Liver (tissue), 3 donors: ENCODE measurements around the gene ABLIM2.

Source experiments
- GABPA ChIP-seq, 2 donors: IDR thresholded peaks in 1 of 2; conservative IDR thresholded peaks in 1 of 2; 2 replicates each; pipeline ENCODE4 v1.6.1; 2016; ENCODE audit warnings: antibody characterized with exemption in 2 of 2, mild to moderate bottlenecking in 1 of 2, moderate library complexity in 1 of 2
- JUND ChIP-seq, 2 donors: IDR thresholded peaks; 2 replicates each; pipeline ENCODE4 v1.6.1; 2016; ENCODE audit warnings: antibody characterized with exemption in 2 of 2
- TAF1 ChIP-seq: conservative IDR thresholded peaks from 2 replicates; pipeline ENCODE4 v1.6.1; 2016; ENCODE audit warnings: antibody characterized with exemption, mild to moderate bottlenecking
- YY1 ChIP-seq: IDR thresholded peaks from 2 replicates; pipeline ENCODE4 v1.6.1; 2016; ENCODE audit warnings: antibody characterized with exemption, mild to moderate bottlenecking
- TF ChIP-seq, protein P1 (sequence below): fragments of 150-350 bp; IDR thresholded peaks from 2 replicates; pipeline ENCODE4 v1.5.1; 2017; ENCODE audit warnings: improper control_type of control experiment, low read depth, low read length; ENCODE audit not compliant: missing input control
- TF ChIP-seq, protein P2 (sequence below): IDR thresholded peaks from 2 replicates; pipeline ENCODE4 v1.6.1; 2016; ENCODE audit warnings: antibody characterized with exemption
- TF ChIP-seq, protein P3 (sequence below): IDR thresholded peaks from 2 replicates; pipeline ENCODE4 v1.6.1; 2016; ENCODE audit warnings: antibody characterized with exemption, mild to moderate bottlenecking
- donor health status: healthy.
- donor health status: healthy.

DNA sequence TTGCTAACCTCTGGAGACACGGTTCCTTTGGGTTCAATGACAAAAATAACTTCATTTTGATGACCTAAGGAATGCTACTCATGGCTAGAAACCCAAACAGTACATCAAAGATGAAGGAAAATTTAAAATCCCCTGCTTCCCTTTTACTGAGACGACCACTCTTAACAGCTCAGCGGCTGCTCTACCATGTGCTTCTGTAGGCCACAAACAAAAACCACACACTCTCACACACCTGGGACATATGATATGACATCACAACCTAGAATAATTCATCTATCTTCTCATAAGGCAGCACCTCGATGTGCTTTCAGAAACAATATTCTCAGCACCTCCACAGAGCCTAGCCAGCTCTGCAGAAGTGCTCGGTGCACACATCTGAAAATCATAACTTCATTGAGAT is 34.7 kb downstream of the ABLIM2 start:
- TF ChIP-seq, protein P1, sequence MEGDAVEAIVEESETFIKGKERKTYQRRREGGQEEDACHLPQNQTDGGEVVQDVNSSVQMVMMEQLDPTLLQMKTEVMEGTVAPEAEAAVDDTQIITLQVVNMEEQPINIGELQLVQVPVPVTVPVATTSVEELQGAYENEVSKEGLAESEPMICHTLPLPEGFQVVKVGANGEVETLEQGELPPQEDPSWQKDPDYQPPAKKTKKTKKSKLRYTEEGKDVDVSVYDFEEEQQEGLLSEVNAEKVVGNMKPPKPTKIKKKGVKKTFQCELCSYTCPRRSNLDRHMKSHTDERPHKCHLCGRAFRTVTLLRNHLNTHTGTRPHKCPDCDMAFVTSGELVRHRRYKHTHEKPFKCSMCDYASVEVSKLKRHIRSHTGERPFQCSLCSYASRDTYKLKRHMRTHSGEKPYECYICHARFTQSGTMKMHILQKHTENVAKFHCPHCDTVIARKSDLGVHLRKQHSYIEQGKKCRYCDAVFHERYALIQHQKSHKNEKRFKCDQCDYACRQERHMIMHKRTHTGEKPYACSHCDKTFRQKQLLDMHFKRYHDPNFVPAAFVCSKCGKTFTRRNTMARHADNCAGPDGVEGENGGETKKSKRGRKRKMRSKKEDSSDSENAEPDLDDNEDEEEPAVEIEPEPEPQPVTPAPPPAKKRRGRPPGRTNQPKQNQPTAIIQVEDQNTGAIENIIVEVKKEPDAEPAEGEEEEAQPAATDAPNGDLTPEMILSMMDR = no peak
- TF ChIP-seq, protein P2, sequence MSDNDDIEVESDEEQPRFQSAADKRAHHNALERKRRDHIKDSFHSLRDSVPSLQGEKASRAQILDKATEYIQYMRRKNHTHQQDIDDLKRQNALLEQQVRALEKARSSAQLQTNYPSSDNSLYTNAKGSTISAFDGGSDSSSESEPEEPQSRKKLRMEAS = no peak
- TF ChIP-seq YY1 (no peak), JUND (IDR thresholded peaks at IDR 0.05) (no peak), TAF1 (no peak), GABPA (IDR thresholded peaks at IDR 0.05 in 1 of 2, conservative IDR thresholded peaks at IDR 0.05 in 1 of 2) (no peak)
- TF ChIP-seq, protein P3, sequence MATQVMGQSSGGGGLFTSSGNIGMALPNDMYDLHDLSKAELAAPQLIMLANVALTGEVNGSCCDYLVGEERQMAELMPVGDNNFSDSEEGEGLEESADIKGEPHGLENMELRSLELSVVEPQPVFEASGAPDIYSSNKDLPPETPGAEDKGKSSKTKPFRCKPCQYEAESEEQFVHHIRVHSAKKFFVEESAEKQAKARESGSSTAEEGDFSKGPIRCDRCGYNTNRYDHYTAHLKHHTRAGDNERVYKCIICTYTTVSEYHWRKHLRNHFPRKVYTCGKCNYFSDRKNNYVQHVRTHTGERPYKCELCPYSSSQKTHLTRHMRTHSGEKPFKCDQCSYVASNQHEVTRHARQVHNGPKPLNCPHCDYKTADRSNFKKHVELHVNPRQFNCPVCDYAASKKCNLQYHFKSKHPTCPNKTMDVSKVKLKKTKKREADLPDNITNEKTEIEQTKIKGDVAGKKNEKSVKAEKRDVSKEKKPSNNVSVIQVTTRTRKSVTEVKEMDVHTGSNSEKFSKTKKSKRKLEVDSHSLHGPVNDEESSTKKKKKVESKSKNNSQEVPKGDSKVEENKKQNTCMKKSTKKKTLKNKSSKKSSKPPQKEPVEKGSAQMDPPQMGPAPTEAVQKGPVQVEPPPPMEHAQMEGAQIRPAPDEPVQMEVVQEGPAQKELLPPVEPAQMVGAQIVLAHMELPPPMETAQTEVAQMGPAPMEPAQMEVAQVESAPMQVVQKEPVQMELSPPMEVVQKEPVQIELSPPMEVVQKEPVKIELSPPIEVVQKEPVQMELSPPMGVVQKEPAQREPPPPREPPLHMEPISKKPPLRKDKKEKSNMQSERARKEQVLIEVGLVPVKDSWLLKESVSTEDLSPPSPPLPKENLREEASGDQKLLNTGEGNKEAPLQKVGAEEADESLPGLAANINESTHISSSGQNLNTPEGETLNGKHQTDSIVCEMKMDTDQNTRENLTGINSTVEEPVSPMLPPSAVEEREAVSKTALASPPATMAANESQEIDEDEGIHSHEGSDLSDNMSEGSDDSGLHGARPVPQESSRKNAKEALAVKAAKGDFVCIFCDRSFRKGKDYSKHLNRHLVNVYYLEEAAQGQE = no peak
